HEK293 (cell line): ENCODE results near the gene SLC39A3.

ENCODE experiments used
- CTCF ChIA-PET: fragments of 350-600 bp; formaldehyde crosslinking; extraction: SDS; loops from one replicate; lab custom pipeline; 2021; ENCODE audit warnings: antibody characterized with exemption; lab: Yijun Ruan, JAX
- POLR2A ChIA-PET: fragments of 300-600 bp; formaldehyde crosslinking; extraction: SDS; loops from one replicate; lab custom pipeline; 2020; ENCODE audit warnings: antibody characterized with exemption, inconsistent platforms; lab: Yijun Ruan, JAX
- H3K27ac ChIP-seq: fragments of 200-500 bp; sonication (Bioruptor generic); 2 replicates; pipeline ENCODE4 v1.5.1; 2014; ENCODE audit warnings: low read depth, low read length, control low read depth, inconsistent platforms; ENCODE audit errors: extremely low read depth
- H3K36me3 ChIP-seq, 2 experiments: fragments of 200-500 bp in 1 of 2; sonication (Bioruptor generic) in 1 of 2; 1 replicate in 1 of 2; 2 replicates in 1 of 2; pipeline ENCODE4 v1.5.1; 2014 to 2017; ENCODE audit warnings: inconsistent platforms in 2 of 2, low read length in 2 of 2; ENCODE audit not compliant: control insufficient read depth in 2 of 2, insufficient read depth in 1 of 2
- H3K4me1 ChIP-seq: fragments of 200-500 bp; sonication (Bioruptor generic); 2 replicates; pipeline ENCODE4 v1.5.1; 2014; ENCODE audit warnings: mild to moderate bottlenecking, low read length, inconsistent platforms; ENCODE audit not compliant: control insufficient read depth, insufficient read depth
- H3K4me3 ChIP-seq: 2 replicates; pipeline ENCODE4 v1.5.1; 2011; ENCODE audit warnings: low read depth, mild to moderate bottlenecking, control low read depth, low read length, moderate library complexity
- H3K9me3 ChIP-seq: fragments of 200-500 bp; sonication (Bioruptor generic); 2 replicates; pipeline ENCODE4 v1.5.1; 2014; ENCODE audit warnings: low read depth, low read length, inconsistent platforms; ENCODE audit not compliant: control insufficient read depth, insufficient read depth
- BCL11A ChIP-seq: fragments of 450-650 bp; formaldehyde crosslinking; IDR thresholded peaks from 2 replicates; pipeline ENCODE4 v1.5.1; 2016; ENCODE audit warnings: low read depth, missing biosample characterization, missing genetic modification characterization
- SP2 ChIP-seq: fragments of 450-650 bp; formaldehyde crosslinking; IDR thresholded peaks from 2 replicates; pipeline ENCODE4 v1.5.1; 2016; ENCODE audit warnings: missing biosample characterization, missing genetic modification characterization
- ZBTB21 ChIP-seq: fragments of 450-650 bp; formaldehyde crosslinking; IDR thresholded peaks from 2 replicates; pipeline ENCODE4 v1.5.1; 2017; ENCODE audit warnings: missing biosample characterization, missing genetic modification characterization
- ZBTB8A ChIP-seq: fragments of 450-650 bp; formaldehyde crosslinking; IDR thresholded peaks from 2 replicates; pipeline ENCODE4 v1.5.1; 2016; ENCODE audit warnings: missing biosample characterization, missing genetic modification characterization
- ZFP3 ChIP-seq: fragments of 450-650 bp; formaldehyde crosslinking; IDR thresholded peaks from 2 replicates; pipeline ENCODE4 v1.5.1; 2016; ENCODE audit warnings: low read depth, missing biosample characterization, missing genetic modification characterization
- ZNF214 ChIP-seq: fragments of 450-650 bp; formaldehyde crosslinking; IDR thresholded peaks from 2 replicates; pipeline ENCODE4 v1.5.1; 2017; ENCODE audit warnings: missing biosample characterization, mild to moderate bottlenecking, missing genetic modification characterization, borderline replicate concordance
- ZNF24 ChIP-seq: fragments of 450-650 bp; formaldehyde crosslinking; IDR thresholded peaks from 2 replicates; pipeline ENCODE4 v1.5.1; 2016; ENCODE audit warnings: missing biosample characterization, missing genetic modification characterization
- ZNF324 ChIP-seq: fragments of 450-650 bp; formaldehyde crosslinking; IDR thresholded peaks from 2 replicates; pipeline ENCODE4 v1.5.1; 2016; ENCODE audit warnings: missing biosample characterization, missing genetic modification characterization
- ZNF501 ChIP-seq: fragments of 450-650 bp; formaldehyde crosslinking; IDR thresholded peaks from 2 replicates; pipeline ENCODE4 v1.5.1; 2016; ENCODE audit warnings: missing biosample characterization, missing genetic modification characterization
- ZNF610 ChIP-seq: fragments of 450-650 bp; formaldehyde crosslinking; IDR thresholded peaks from 2 replicates; pipeline ENCODE4 v1.5.1; 2016; ENCODE audit warnings: missing biosample characterization, missing genetic modification characterization, borderline replicate concordance
- ZNF654 ChIP-seq: fragments of 450-650 bp; formaldehyde crosslinking; IDR thresholded peaks from 2 replicates; pipeline ENCODE4 v1.5.1; 2016; ENCODE audit warnings: low read depth, missing biosample characterization, missing genetic modification characterization
- ZNF670 ChIP-seq: fragments of 450-650 bp; formaldehyde crosslinking; IDR thresholded peaks from 2 replicates; pipeline ENCODE4 v1.5.1; 2016; ENCODE audit warnings: missing biosample characterization, missing genetic modification characterization, low read depth
- ZNF777 ChIP-seq: fragments of 450-650 bp; formaldehyde crosslinking; IDR thresholded peaks from 2 replicates; pipeline ENCODE4 v1.5.1; 2017; ENCODE audit warnings: missing biosample characterization, missing genetic modification characterization, borderline replicate concordance
- ZNF792 ChIP-seq: fragments of 450-650 bp; formaldehyde crosslinking; IDR thresholded peaks from 2 replicates; pipeline ENCODE4 v1.5.1; 2016; ENCODE audit warnings: missing biosample characterization, missing genetic modification characterization
- TF ChIP-seq, protein P1 (sequence below): fragments of 450-650 bp; formaldehyde crosslinking; IDR thresholded peaks from 2 replicates; pipeline ENCODE4 v1.5.1; 2016; ENCODE audit warnings: missing biosample characterization, missing genetic modification characterization
- TF ChIP-seq, protein P2 (sequence below): fragments of 450-650 bp; formaldehyde crosslinking; IDR thresholded peaks from 2 replicates; pipeline ENCODE4 v1.5.1; 2016; ENCODE audit warnings: missing biosample characterization, missing genetic modification characterization
- TF ChIP-seq, protein P3 (sequence below): fragments of 450-650 bp; formaldehyde crosslinking; conservative IDR thresholded peaks from 2 replicates; pipeline ENCODE4 v1.5.1; 2016; ENCODE audit warnings: low read depth, missing biosample characterization, missing genetic modification characterization
- TF ChIP-seq, protein P4 (sequence below): fragments of 450-650 bp; formaldehyde crosslinking; conservative IDR thresholded peaks from 2 replicates; pipeline ENCODE4 v1.5.1; 2016; ENCODE audit warnings: low read depth, missing biosample characterization, missing genetic modification characterization
- TF ChIP-seq, protein P5 (sequence below): fragments of 450-650 bp; formaldehyde crosslinking; IDR thresholded peaks from 2 replicates; pipeline ENCODE4 v1.5.1; 2016; ENCODE audit warnings: missing biosample characterization, missing genetic modification characterization
- TF ChIP-seq, protein P6 (sequence below): fragments of 450-650 bp; formaldehyde crosslinking; optimal IDR thresholded peaks from 2 replicates; pipeline ENCODE3; 2016; ENCODE audit warnings: missing biosample characterization, mild to moderate bottlenecking, missing genetic modification characterization

Gene SLC39A3

DNA sequence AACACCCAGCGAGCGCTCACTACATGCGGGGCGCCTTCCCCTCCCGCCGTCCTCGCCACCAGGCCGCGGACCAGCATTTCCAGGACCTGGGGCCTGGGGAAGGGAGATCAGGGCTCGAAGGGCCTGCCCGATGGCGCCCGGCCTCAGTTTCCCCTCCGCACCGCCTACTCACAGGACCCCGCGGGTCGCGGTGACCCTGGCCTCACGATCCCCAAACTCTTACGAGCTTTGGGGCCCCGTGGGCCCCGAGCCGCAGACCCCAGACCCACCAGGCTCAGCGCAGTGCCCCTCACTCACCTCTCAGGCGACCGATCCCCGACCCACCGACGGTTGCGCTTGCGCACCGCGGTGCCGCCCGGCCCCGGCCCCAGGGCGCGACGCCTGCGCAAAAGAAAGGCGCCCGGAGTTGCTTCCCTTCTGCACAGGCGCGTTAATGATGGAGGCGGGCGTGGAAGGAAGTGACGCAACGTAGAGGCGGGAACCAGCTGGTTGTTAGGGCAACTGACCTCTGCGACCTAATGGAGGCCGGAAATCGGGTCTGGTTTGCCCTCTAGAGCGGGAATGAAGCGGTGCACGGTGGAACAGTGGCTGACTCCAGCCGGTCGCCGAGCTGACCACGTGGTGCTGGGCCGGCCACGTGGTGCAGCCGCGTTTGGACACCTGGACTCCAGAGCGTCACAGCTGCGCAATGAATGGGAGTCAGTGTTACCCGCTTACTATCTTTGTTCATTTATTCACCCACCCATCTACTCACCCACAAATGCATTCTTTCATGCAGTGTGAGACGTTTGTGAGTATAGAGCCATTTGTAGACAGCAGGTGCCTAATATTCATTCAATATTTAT is 43.3 kb upstream of the SLC39A3 start, which contains the start of gene SGTA:
SGTA (minus strand) TSS at position 338 of the 845 bp plus-strand sequence. CDS start 14,205 bp downstream, outside the sequence.
- Histone ChIP-seq H3K36me3 (peaks cover 8 to 42% of the 10 kb centered on the region in 2 experiments; a peak in 2 of 3 replicates), H3K27ac (peak within 1 kb of the TSS; percentile 72; the same call in 1 of the 2 replicates)
- POLR2A ChIA-PET: interaction anchor here (0.8 to 1.5 kb wide), 7 partner anchors 16 to 307 kb away, joined by 3 to 6 read pairs (median 4); partner anchors contain the start of gene GADD45B
- TF ChIP-seq ZNF792 (tag by site-specific recombination) (peak; percentile 94), ZNF777 (tag by site-specific recombination) (peak; percentile 84), ZNF214 (tag by site-specific recombination) (no peak), ZBTB21 (tag by site-specific recombination) (peak; percentile 64; the same call in 1 of the 2 replicates), ZNF610 (tag by site-specific recombination) (peak; percentile 74; the same call in 1 of the 2 replicates), ZNF501 (0 out of 2 replicates have a peak, but pooled peaks have one; percentile 41), ZNF670 (tag by site-specific recombination) (no peak), ZNF324 (tag by site-specific recombination) (peak; percentile 38), ZNF654 (tag by site-specific recombination) (no peak), ZBTB8A (peak; percentile 57; the same call in 1 of the 2 replicates), SP2 (tag by site-specific recombination) (peak; percentile 90), ZFP3 (tag by site-specific recombination) (no peak), ZNF24 (tag by site-specific recombination) (peak; percentile 78), BCL11A (peak; percentile 81; the same call in 1 of the 2 replicates)
- TF ChIP-seq, protein P1, sequence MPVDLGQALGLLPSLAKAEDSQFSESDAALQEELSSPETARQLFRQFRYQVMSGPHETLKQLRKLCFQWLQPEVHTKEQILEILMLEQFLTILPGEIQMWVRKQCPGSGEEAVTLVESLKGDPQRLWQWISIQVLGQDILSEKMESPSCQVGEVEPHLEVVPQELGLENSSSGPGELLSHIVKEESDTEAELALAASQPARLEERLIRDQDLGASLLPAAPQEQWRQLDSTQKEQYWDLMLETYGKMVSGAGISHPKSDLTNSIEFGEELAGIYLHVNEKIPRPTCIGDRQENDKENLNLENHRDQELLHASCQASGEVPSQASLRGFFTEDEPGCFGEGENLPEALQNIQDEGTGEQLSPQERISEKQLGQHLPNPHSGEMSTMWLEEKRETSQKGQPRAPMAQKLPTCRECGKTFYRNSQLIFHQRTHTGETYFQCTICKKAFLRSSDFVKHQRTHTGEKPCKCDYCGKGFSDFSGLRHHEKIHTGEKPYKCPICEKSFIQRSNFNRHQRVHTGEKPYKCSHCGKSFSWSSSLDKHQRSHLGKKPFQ: no peak
- TF ChIP-seq, protein P2, sequence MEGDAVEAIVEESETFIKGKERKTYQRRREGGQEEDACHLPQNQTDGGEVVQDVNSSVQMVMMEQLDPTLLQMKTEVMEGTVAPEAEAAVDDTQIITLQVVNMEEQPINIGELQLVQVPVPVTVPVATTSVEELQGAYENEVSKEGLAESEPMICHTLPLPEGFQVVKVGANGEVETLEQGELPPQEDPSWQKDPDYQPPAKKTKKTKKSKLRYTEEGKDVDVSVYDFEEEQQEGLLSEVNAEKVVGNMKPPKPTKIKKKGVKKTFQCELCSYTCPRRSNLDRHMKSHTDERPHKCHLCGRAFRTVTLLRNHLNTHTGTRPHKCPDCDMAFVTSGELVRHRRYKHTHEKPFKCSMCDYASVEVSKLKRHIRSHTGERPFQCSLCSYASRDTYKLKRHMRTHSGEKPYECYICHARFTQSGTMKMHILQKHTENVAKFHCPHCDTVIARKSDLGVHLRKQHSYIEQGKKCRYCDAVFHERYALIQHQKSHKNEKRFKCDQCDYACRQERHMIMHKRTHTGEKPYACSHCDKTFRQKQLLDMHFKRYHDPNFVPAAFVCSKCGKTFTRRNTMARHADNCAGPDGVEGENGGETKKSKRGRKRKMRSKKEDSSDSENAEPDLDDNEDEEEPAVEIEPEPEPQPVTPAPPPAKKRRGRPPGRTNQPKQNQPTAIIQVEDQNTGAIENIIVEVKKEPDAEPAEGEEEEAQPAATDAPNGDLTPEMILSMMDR (tag by site-specific recombination): peak; percentile 87
- TF ChIP-seq, protein P3, sequence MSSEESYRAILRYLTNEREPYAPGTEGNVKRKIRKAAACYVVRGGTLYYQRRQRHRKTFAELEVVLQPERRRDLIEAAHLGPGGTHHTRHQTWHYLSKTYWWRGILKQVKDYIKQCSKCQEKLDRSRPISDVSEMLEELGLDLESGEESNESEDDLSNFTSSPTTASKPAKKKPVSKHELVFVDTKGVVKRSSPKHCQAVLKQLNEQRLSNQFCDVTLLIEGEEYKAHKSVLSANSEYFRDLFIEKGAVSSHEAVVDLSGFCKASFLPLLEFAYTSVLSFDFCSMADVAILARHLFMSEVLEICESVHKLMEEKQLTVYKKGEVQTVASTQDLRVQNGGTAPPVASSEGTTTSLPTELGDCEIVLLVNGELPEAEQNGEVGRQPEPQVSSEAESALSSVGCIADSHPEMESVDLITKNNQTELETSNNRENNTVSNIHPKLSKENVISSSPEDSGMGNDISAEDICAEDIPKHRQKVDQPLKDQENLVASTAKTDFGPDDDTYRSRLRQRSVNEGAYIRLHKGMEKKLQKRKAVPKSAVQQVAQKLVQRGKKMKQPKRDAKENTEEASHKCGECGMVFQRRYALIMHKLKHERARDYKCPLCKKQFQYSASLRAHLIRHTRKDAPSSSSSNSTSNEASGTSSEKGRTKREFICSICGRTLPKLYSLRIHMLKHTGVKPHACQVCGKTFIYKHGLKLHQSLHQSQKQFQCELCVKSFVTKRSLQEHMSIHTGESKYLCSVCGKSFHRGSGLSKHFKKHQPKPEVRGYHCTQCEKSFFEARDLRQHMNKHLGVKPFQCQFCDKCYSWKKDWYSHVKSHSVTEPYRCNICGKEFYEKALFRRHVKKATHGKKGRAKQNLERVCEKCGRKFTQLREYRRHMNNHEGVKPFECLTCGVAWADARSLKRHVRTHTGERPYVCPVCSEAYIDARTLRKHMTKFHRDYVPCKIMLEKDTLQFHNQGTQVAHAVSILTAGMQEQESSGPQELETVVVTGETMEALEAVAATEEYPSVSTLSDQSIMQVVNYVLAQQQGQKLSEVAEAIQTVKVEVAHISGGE (tag by site-specific recombination): peak; percentile 86
- TF ChIP-seq, protein P4, sequence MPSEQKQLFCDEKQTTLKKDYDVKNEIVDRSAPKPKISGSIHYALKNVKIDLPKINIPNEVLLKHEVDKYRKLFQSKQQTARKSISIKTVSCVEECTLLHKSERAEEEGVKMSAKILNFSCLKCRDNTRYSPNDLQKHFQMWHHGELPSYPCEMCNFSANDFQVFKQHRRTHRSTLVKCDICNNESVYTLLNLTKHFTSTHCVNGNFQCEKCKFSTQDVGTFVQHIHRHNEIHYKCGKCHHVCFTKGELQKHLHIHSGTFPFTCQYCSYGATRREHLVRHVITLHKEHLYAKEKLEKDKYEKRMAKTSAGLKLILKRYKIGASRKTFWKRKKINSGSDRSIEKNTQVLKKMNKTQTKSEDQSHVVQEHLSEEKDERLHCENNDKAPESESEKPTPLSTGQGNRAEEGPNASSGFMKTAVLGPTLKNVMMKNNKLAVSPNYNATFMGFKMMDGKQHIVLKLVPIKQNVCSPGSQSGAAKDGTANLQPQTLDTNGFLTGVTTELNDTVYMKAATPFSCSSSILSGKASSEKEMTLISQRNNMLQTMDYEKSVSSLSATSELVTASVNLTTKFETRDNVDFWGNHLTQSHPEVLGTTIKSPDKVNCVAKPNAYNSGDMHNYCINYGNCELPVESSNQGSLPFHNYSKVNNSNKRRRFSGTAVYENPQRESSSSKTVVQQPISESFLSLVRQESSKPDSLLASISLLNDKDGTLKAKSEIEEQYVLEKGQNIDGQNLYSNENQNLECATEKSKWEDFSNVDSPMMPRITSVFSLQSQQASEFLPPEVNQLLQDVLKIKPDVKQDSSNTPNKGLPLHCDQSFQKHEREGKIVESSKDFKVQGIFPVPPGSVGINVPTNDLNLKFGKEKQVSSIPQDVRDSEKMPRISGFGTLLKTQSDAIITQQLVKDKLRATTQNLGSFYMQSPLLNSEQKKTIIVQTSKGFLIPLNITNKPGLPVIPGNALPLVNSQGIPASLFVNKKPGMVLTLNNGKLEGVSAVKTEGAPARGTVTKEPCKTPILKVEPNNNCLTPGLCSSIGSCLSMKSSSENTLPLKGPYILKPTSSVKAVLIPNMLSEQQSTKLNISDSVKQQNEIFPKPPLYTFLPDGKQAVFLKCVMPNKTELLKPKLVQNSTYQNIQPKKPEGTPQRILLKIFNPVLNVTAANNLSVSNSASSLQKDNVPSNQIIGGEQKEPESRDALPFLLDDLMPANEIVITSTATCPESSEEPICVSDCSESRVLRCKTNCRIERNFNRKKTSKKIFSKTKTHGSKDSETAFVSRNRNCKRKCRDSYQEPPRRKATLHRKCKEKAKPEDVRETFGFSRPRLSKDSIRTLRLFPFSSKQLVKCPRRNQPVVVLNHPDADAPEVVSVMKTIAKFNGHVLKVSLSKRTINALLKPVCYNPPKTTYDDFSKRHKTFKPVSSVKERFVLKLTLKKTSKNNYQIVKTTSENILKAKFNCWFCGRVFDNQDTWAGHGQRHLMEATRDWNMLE (tag by site-specific recombination): peak; percentile 79
- TF ChIP-seq, protein P5, sequence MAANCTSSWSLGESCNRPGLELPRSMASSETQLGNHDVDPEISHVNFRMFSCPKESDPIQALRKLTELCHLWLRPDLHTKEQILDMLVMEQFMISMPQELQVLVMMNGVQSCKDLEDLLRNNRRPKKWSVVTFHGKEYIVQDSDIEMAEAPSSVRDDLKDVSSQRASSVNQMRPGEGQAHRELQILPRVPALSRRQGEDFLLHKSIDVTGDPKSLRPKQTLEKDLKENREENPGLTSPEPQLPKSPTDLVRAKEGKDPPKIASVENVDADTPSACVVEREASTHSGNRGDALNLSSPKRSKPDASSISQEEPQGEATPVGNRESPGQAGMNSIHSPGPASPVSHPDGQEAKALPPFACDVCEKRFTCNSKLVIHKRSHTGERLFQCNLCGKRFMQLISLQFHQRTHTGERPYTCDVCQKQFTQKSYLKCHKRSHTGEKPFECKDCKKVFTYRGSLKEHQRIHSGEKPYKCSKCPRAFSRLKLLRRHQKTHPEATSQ: 0 out of 2 replicates have a peak, but pooled peaks have one; percentile 26
- TF ChIP-seq, protein P6, sequence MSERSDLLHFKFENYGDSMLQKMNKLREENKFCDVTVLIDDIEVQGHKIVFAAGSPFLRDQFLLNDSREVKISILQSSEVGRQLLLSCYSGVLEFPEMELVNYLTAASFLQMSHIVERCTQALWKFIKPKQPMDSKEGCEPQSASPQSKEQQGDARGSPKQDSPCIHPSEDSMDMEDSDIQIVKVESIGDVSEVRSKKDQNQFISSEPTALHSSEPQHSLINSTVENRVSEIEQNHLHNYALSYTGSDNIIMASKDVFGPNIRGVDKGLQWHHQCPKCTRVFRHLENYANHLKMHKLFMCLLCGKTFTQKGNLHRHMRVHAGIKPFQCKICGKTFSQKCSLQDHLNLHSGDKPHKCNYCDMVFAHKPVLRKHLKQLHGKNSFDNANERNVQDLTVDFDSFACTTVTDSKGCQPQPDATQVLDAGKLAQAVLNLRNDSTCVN (tag by site-specific recombination): peak; percentile 53

More for the DNA sequence above, 43.3 kb upstream of the SLC39A3 start, which contains the start of gene SGTA:
- H3K4me1 ChIP-seq: peaks cover 5% of the 10 kb centered on the region; the same call in 1 of the 2 replicates
- peak within 1 kb of the TSS; percentile 95 for H3K4me3 ChIP-seq
- CTCF ChIA-PET: interaction anchor here (0.6 to 2.8 kb wide), 5 partner anchors 11 to 458 kb away, joined by 3 to 9 read pairs (median 4); partner anchors contain the start of gene ZNF554
- H3K9me3 ChIP-seq: no peaks in the 10 kb centered on the region
